ENCODE results near the gene PLS1.

GRCh38 chr3:142644502-142644901 lies 48.3 kb downstream of the PLS1 start:
- no peak for TF ChIP-seq POLR2A (IDR thresholded peaks at IDR 0.05)
- TF ChIP-seq, protein P1, sequence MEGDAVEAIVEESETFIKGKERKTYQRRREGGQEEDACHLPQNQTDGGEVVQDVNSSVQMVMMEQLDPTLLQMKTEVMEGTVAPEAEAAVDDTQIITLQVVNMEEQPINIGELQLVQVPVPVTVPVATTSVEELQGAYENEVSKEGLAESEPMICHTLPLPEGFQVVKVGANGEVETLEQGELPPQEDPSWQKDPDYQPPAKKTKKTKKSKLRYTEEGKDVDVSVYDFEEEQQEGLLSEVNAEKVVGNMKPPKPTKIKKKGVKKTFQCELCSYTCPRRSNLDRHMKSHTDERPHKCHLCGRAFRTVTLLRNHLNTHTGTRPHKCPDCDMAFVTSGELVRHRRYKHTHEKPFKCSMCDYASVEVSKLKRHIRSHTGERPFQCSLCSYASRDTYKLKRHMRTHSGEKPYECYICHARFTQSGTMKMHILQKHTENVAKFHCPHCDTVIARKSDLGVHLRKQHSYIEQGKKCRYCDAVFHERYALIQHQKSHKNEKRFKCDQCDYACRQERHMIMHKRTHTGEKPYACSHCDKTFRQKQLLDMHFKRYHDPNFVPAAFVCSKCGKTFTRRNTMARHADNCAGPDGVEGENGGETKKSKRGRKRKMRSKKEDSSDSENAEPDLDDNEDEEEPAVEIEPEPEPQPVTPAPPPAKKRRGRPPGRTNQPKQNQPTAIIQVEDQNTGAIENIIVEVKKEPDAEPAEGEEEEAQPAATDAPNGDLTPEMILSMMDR (IDR thresholded peaks at IDR 0.05), result no peak

Measured in heart left ventricle (tissue), 13 donors.